ENCODE measurements around the gene H3-3A. TPM values are rescaled to one million over a fixed set of nuclear protein-coding genes. Genes with fewer than 3 reads are reported as not detected.

Gene H3-3A
- total and polyA plus RNA-seq, 7 experiments from 2014 or later, result 388 to 832 (median 498) TPM

GRCh38 chr1:226110249-226111097 is 48.0 kb downstream of the H3-3A start:
- intact Hi-C loops (cut with micrococcal nuclease), result loop anchor here (1.0 kb wide), 3 partner anchors 11 to 46 kb away; no protein-coding TSS in a partner anchor
- peak overlapping the region; percentile 67 for H3K27ac ChIP-seq (ENCODE audit: low read depth, low read length)
- H3K4me3 Mint-ChIP-seq, result peak overlapping the region; percentile 75 to 96 (median 88)
- no peaks in the 10 kb centered on the region for H3K9me3 ChIP-seq (ENCODE audit: control insufficient read depth in 2 of 3, low read length in 3 of 3)
- DNase-seq (peak in 6 of 9 donors; percentile 27 to 82 (median 33)), ATAC-seq (peak; percentile 70)
- H3K27ac Mint-ChIP-seq, result peak overlapping the region in 4 of 9 donors; percentile 38 to 77 (median 60)
- POLR2A ChIA-PET, result interaction anchor here (0.6 to 3.4 kb wide), 10 partner anchors 9 to 111 kb away, joined by 3 to 26 read pairs (median 4); partner anchors contain the start of gene H3-3A
- no peaks in the 10 kb centered on the region for H3K4me1 ChIP-seq (ENCODE audit: control insufficient read depth in 2 of 2, insufficient read depth in 2 of 2, low read length in 2 of 2)
- H3K36me3 ChIP-seq (ENCODE audit: control insufficient read depth in 2 of 3, insufficient read depth in 3 of 3, low read length in 3 of 3), result no peaks in the 10 kb centered on the region
- H3K9me3 Mint-ChIP-seq, result no peaks in the 10 kb centered on the region
- peak overlapping the region; percentile 59 for H3K4me3 ChIP-seq (ENCODE audit: low read length)
- H3K4me1 Mint-ChIP-seq, result peaks cover 7 to 26% (median 21%) of the 10 kb centered on the region in 7 donors
- CTCF ChIA-PET, result interaction anchor here (1.0 to 2.5 kb wide), 3 partner anchors 15 to 46 kb away, joined by 3 to 9 read pairs (median 4); no protein-coding TSS in a partner anchor
- peaks cover 0 to 6% (median 0%) of the 10 kb centered on the region in 5 donors for H3K27me3 Mint-ChIP-seq
- H3K27me3 ChIP-seq (ENCODE audit: control insufficient read depth in 2 of 2, insufficient read depth in 2 of 2, low read length in 2 of 2), result no peaks in the 10 kb centered on the region
- H3K36me3 Mint-ChIP-seq, result no peaks in the 10 kb centered on the region

DNA sequence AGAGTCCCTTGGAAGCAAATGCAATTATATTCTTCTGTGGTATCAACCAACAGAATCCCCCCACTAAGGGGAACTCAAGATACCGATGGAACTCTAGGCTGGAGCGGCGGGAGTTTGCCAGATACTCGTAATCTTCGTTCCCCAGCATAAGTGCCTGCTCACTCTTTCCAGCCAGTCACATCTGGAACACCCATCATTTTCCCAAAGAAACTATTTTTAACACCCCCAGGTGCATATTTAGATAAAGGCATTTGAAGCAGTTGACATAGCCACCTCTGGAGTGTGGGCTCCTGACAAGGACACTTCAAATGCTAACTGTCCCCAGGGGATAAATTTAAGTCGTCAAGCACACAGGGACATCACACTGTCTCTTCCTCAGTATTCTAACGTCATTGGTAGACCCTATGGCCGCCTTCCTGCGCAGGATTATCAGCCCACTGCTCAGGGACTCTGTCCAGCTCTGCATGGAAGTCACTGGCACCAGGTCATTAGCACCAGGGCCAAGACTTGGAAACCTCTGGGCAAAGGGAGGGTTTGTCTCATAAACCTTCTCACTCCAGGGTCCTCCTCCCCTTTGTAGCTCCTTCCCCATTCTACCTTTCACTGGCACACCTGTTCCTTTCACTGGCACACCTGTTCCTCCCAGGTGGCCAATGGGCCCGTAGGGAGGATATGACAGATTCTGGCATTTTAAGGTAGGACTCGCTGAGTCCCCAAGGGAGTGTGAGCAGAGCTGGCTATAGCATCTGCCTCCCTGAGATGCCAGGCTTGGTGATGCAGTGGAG is 48.8 kb downstream of the H3-3A start:
- H3K9me3 Mint-ChIP-seq, result no peaks in the 10 kb centered on the region
- H3K4me1 ChIP-seq (ENCODE audit: control insufficient read depth in 2 of 2, insufficient read depth in 2 of 2, low read length in 2 of 2), result no peaks in the 10 kb centered on the region
- H3K27me3 ChIP-seq (ENCODE audit: control insufficient read depth in 2 of 2, insufficient read depth in 2 of 2, low read length in 2 of 2), result no peaks in the 10 kb centered on the region
- H3K36me3 Mint-ChIP-seq, result no peaks in the 10 kb centered on the region
- H3K27ac ChIP-seq (ENCODE audit: low read depth, low read length), result peak overlapping the region; percentile 67
- ATAC-seq (no peak), DNase-seq (no peak)
- peak overlapping the region; percentile 56 to 96 (median 78) for H3K4me3 Mint-ChIP-seq
- peak overlapping the region; percentile 59 for H3K4me3 ChIP-seq (ENCODE audit: low read length)
- no peaks in the 10 kb centered on the region for H3K36me3 ChIP-seq (ENCODE audit: control insufficient read depth in 2 of 3, insufficient read depth in 3 of 3, low read length in 3 of 3)
- ChIA-PET CTCF (interaction anchor here (0.7 to 2.5 kb wide), 6 partner anchors 9 to 46 kb away, joined by 3 to 9 read pairs (median 3); no protein-coding TSS in a partner anchor), POLR2A (interaction anchor here (0.6 to 3.4 kb wide), 7 partner anchors 18 to 112 kb away, joined by 3 to 26 read pairs (median 4); partner anchors contain the start of gene H3-3A)
- intact Hi-C loops (cut with micrococcal nuclease), result no loop called here
- peaks cover 7 to 26% (median 21%) of the 10 kb centered on the region in 7 donors for H3K4me1 Mint-ChIP-seq
- peaks cover 0 to 6% (median 0%) of the 10 kb centered on the region in 5 donors for H3K27me3 Mint-ChIP-seq
- no peaks in the 10 kb centered on the region for H3K9me3 ChIP-seq (ENCODE audit: control insufficient read depth in 2 of 3, low read length in 3 of 3)
- H3K27ac Mint-ChIP-seq, result peak overlapping the region in 5 of 9 donors; percentile 26 to 77 (median 50)

GRCh38 chr1:226111883-226112261 is 49.4 kb downstream of the H3-3A start:
- intact Hi-C loops (cut with micrococcal nuclease), result no loop called here
- no peak for DNase-seq

DNA sequence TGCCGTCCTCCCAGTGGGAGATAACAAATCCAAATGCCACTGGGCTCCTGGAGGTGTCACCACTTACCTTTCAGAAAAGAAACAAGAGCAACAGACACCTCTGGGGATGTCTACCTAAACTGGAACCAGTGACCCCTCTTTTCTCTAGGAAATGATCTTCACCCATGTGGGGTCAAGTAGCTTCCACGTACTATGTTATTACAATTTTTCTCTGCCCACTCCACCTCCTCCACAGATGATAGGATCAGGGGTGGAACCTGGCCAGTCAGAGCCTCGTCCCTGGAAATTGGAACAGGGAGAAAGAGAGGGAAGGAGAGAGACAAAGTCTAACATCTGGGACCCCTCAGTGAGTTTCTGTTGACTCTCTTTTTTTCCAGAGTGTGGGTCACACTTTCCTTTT is 50.1 kb downstream of the H3-3A start:
- intact Hi-C loops (cut with micrococcal nuclease), result no loop called here
- Mint-ChIP-seq H3K27me3 (peaks cover 0 to 7% (median 0%) of the 10 kb centered on the region in 5 donors), H3K4me3 (peak overlapping the region in 6 of 10 donors; percentile 19 to 72 (median 48)), H3K4me1 (peaks cover 6 to 25% (median 20%) of the 10 kb centered on the region in 7 donors), H3K27ac (peak overlapping the region in 2 of 9 donors; percentile 15 to 17), H3K36me3 (no peaks in the 10 kb centered on the region), H3K9me3 (no peaks in the 10 kb centered on the region)
- no peaks in the 10 kb centered on the region for H3K36me3 ChIP-seq (ENCODE audit: control insufficient read depth in 2 of 3, insufficient read depth in 3 of 3, low read length in 3 of 3)
- H3K4me1 ChIP-seq (ENCODE audit: control insufficient read depth in 2 of 2, insufficient read depth in 2 of 2, low read length in 2 of 2), result no peaks in the 10 kb centered on the region
- H3K9me3 ChIP-seq (ENCODE audit: control insufficient read depth in 2 of 3, low read length in 3 of 3), result no peaks in the 10 kb centered on the region
- H3K27ac ChIP-seq (ENCODE audit: low read depth, low read length), result no peak overlapping the region
- ChIA-PET POLR2A (interaction anchor here (3.4 kb wide), 1 partner anchor 50 kb away, joined by 26 read pairs; the partner anchor contains the start of gene H3-3A), CTCF (interaction anchor here (1.1 to 2.5 kb wide), 3 partner anchors 11 to 126 kb away, joined by 3 to 9 read pairs (median 3); no protein-coding TSS in a partner anchor)
- no peaks in the 10 kb centered on the region for H3K27me3 ChIP-seq (ENCODE audit: control insufficient read depth in 2 of 2, insufficient read depth in 2 of 2, low read length in 2 of 2)
- no peak for DNase-seq
- no peak for ATAC-seq
- H3K4me3 ChIP-seq (ENCODE audit: low read length), result no peak overlapping the region

More at GRCh38 chr1:226111883-226112261, 49.4 kb downstream of the H3-3A start:
- Histone ChIP-seq H3K36me3 (ENCODE audit: control insufficient read depth in 2 of 3, insufficient read depth in 3 of 3, low read length in 3 of 3) (no peaks in the 10 kb centered on the region), H3K9me3 (ENCODE audit: control insufficient read depth in 2 of 3, low read length in 3 of 3) (no peaks in the 10 kb centered on the region), H3K4me1 (ENCODE audit: control insufficient read depth in 2 of 2, insufficient read depth in 2 of 2, low read length in 2 of 2) (no peaks in the 10 kb centered on the region), H3K4me3 (ENCODE audit: low read length) (no peak overlapping the region), H3K27me3 (ENCODE audit: control insufficient read depth in 2 of 2, insufficient read depth in 2 of 2, low read length in 2 of 2) (no peaks in the 10 kb centered on the region), H3K27ac (ENCODE audit: low read depth, low read length) (no peak overlapping the region)
- peaks cover 7 to 26% (median 21%) of the 10 kb centered on the region in 7 donors for H3K4me1 Mint-ChIP-seq
- ATAC-seq, result no peak
- ChIA-PET CTCF (interaction anchor here (0.7 to 2.5 kb wide), 7 partner anchors 9 to 125 kb away, joined by 3 to 9 read pairs (median 3); no protein-coding TSS in a partner anchor), POLR2A (interaction anchor here (1.0 to 3.4 kb wide), 3 partner anchors 47 to 112 kb away, joined by 3 to 26 read pairs (median 5); partner anchors contain the start of gene H3-3A)
- H3K27me3 Mint-ChIP-seq, result peaks cover 0 to 7% (median 0%) of the 10 kb centered on the region in 5 donors
- peak overlapping the region in 2 of 9 donors; percentile 15 to 38 for H3K27ac Mint-ChIP-seq
- no peaks in the 10 kb centered on the region for H3K9me3 Mint-ChIP-seq
- H3K4me3 Mint-ChIP-seq, result peak overlapping the region in 6 of 10 donors; percentile 56 to 96 (median 84)
- no peaks in the 10 kb centered on the region for H3K36me3 Mint-ChIP-seq

- H3K4me1 Mint-ChIP-seq, result peaks cover 0 to 16% (median 11%) of the 10 kb centered on the region in 7 donors
- Histone ChIP-seq H3K27me3 (ENCODE audit: control insufficient read depth in 2 of 2, insufficient read depth in 2 of 2, low read length in 2 of 2) (no peaks in the 10 kb centered on the region), H3K4me1 (ENCODE audit: control insufficient read depth in 2 of 2, insufficient read depth in 2 of 2, low read length in 2 of 2) (peaks cover 5 to 9% of the 10 kb centered on the region in 2 donors), H3K27ac (ENCODE audit: low read depth, low read length) (no peak overlapping the region), H3K36me3 (ENCODE audit: control insufficient read depth in 2 of 3, insufficient read depth in 3 of 3, low read length in 3 of 3) (no peaks in the 10 kb centered on the region), H3K9me3 (ENCODE audit: control insufficient read depth in 2 of 3, low read length in 3 of 3) (no peaks in the 10 kb centered on the region), H3K4me3 (ENCODE audit: low read length) (no peak overlapping the region)
- H3K4me3 Mint-ChIP-seq, result no peak overlapping the region
- ChIA-PET CTCF (interaction anchor here (0.7 to 1.0 kb wide), 2 partner anchors 9 to 27 kb away, joined by 3 read pairs; no protein-coding TSS in a partner anchor), POLR2A (interaction anchor here (0.6 to 2.0 kb wide), 5 partner anchors 52 to 186 kb away, joined by 3 to 8 read pairs (median 4); partner anchors contain the start of genes H3-3A and SDE2)
- DNase-seq, result no peak
- no peak for ATAC-seq
- peaks cover 0 to 12% (median 0%) of the 10 kb centered on the region in 5 donors for H3K27me3 Mint-ChIP-seq
- intact Hi-C loops (cut with micrococcal nuclease), result no loop called here
- peaks cover 0 to 2% (median 0%) of the 10 kb centered on the region in 11 donors for H3K9me3 Mint-ChIP-seq
- no peaks in the 10 kb centered on the region for H3K36me3 Mint-ChIP-seq
- no peak overlapping the region for H3K27ac Mint-ChIP-seq
Measured at GRCh38 chr1:226116673-226117072, 54.2 kb downstream of the H3-3A start.

Data from naive thymus-derived CD4-positive, alpha-beta T cell (primary cell).